Stomach (tissue), 4 donors: ENCODE measurements around the gene KRT14.

ENCODE experiments used
- CTCF ChIP-seq, 7 experiments: fragments of 450-650 bp in 4 of 7; fragments of 200-600 bp in 3 of 7; sonication (generic) in 3 of 7; IDR thresholded peaks; one replicate each; pipeline ENCODE4 v1.5.1; 2016 to 2019; ENCODE audit warnings: antibody characterized with exemption in 7 of 7, control low read depth in 2 of 7, mild to moderate bottlenecking in 1 of 7
- POLR2A ChIP-seq, 4 donors: fragments of 450-650 bp; IDR thresholded peaks; one replicate each; pipeline ENCODE4 v1.6.1; 2016; ENCODE audit warnings: antibody characterized with exemption in 4 of 4, control low read depth in 2 of 4, mild to moderate bottlenecking in 1 of 4, moderate library complexity in 1 of 4

GRCh38 chr17:41544935-41545334 is 41.8 kb downstream of the KRT14 start:
- no peak for TF ChIP-seq CTCF (IDR thresholded peaks at IDR 0.05)
- TF ChIP-seq POLR2A (IDR thresholded peaks at IDR 0.05): no peak
